ENCODE data around the gene CDH11.

CDH11 gene

DNA sequence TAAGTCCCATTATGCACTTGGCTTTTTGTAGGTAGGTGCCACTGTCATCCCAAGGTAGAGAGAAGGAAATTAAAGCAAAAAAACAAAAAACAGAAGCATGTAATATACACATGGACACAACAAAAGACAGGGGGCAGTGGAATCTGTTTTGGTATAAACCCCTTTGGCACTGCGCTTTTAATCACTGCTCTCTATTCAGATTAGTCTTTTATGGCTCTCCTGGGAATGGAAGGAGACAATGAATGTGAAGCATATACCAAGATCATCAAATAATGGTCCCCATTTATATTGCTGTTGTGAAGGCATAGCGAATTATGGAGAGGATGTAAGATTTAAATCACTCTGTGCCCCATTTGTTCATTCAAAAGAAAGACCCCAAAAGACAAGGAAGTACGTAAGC lies 17.4 kb downstream of the CDH11 start:
- Histone ChIP-seq H3K36me3 (no peaks in the 10 kb centered on the region), H3K4me3 (ENCODE audit: low read depth, low read length) (no peak overlapping the region), H3K27me3 (ENCODE audit: insufficient read depth, low read depth, severe bottlenecking) (no peaks in the 10 kb centered on the region), H3K27ac (no peak overlapping the region), H3K9me3 (ENCODE audit: severe bottlenecking) (no peaks in the 10 kb centered on the region)
- TF ChIP-seq, protein P1, sequence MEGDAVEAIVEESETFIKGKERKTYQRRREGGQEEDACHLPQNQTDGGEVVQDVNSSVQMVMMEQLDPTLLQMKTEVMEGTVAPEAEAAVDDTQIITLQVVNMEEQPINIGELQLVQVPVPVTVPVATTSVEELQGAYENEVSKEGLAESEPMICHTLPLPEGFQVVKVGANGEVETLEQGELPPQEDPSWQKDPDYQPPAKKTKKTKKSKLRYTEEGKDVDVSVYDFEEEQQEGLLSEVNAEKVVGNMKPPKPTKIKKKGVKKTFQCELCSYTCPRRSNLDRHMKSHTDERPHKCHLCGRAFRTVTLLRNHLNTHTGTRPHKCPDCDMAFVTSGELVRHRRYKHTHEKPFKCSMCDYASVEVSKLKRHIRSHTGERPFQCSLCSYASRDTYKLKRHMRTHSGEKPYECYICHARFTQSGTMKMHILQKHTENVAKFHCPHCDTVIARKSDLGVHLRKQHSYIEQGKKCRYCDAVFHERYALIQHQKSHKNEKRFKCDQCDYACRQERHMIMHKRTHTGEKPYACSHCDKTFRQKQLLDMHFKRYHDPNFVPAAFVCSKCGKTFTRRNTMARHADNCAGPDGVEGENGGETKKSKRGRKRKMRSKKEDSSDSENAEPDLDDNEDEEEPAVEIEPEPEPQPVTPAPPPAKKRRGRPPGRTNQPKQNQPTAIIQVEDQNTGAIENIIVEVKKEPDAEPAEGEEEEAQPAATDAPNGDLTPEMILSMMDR (IDR thresholded peaks at IDR 0.05; ENCODE audit: low read depth, low read length), result no peak
- DNase-seq, result no peak

DNA sequence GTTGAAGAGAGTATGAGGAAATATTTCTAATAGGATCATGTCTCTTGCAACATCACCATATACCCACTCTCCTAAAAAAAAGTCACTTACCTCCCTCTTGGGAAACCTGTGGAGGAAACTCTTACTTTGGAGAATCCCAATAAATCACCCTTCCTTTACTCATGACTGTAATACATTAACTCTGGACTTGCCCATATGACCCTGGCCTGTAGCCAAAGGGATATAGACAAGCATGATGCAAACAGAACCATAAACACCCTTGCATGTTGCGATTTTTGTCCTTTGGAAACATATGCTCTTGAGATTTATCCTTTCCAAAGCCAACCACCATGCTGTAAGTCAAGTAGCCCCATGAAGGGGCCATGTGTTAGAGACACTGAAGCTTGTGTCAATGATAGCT lies 19.5 kb downstream of the CDH11 start:
- Histone ChIP-seq H3K27ac (no peak overlapping the region), H3K36me3 (no peaks in the 10 kb centered on the region), H3K27me3 (ENCODE audit: insufficient read depth, low read depth, severe bottlenecking) (no peaks in the 10 kb centered on the region), H3K9me3 (ENCODE audit: severe bottlenecking) (no peaks in the 10 kb centered on the region), H3K4me3 (ENCODE audit: low read depth, low read length) (no peak overlapping the region)
- TF ChIP-seq, protein P1 (IDR thresholded peaks at IDR 0.05; ENCODE audit: low read depth, low read length), result no peak
- DNase-seq, result no peak

DNA sequence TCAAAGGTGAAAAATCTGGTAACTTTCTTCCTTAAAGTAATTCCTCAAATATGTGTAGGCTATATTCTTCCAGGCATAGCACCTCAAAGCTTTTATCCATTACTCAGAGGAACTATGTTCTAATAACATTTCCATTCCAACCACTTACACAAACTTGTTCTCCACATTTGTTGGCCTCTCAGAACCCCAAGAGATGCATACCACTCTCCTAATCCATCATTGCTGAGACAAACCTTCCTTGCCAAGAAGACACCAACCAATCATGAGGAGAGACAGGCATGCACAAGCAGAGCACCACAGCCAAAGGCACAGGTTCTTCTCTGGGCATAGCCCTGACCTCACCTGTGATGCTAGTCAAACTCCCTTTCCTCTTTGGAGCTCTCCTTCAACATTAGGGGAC lies 20.9 kb downstream of the CDH11 start:
- no peak for DNase-seq
- Histone ChIP-seq H3K27ac (no peak overlapping the region), H3K4me3 (ENCODE audit: low read depth, low read length) (no peak overlapping the region), H3K36me3 (no peaks in the 10 kb centered on the region), H3K27me3 (ENCODE audit: insufficient read depth, low read depth, severe bottlenecking) (no peaks in the 10 kb centered on the region), H3K9me3 (ENCODE audit: severe bottlenecking) (no peaks in the 10 kb centered on the region)
- TF ChIP-seq, protein P1 (IDR thresholded peaks at IDR 0.05; ENCODE audit: low read depth, low read length), result no peak

DNA sequence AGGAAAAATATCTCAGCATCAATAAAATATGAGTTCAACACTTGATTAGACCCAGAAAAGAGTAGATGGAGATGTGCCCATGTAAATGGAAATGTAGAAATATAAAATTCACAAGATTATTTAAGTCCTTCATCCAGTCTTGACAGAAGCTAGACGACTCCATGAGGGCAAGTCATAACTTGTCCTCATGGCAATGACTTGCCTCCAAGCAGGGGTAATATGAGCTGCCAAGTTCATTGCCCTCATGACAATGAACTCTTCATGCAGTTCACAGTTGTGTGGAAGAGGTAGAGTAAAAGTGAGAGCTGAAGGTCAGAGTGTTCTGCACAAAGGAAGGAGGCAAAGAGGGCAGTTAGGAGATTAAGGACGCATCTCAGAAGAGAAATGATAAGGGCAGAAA lies 22.3 kb downstream of the CDH11 start:
- Histone ChIP-seq H3K9me3 (ENCODE audit: severe bottlenecking) (no peaks in the 10 kb centered on the region), H3K27me3 (ENCODE audit: insufficient read depth, low read depth, severe bottlenecking) (no peaks in the 10 kb centered on the region), H3K36me3 (no peaks in the 10 kb centered on the region), H3K4me3 (ENCODE audit: low read depth, low read length) (no peak overlapping the region), H3K27ac (no peak overlapping the region)
- no peak for DNase-seq
- TF ChIP-seq, protein P1 (IDR thresholded peaks at IDR 0.05; ENCODE audit: low read depth, low read length), result no peak

DNA sequence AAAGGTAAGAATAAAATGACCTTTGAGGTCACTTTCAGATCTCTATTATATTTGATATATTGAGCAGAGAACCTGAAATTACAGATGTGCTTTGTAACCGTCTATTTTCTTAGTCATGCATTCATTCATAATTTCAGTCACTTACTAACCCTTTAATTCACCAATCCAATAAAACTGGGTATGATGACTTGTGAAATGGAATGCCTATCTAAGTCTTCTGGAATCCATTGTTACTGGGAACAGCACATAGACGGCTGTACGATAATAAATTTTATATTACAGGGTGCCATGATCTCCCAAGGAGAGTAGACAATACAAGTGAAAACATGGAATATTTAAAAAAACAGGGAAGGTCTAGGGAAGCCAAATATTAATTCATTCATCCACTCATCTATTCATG lies 22.9 kb downstream of the CDH11 start:
- Histone ChIP-seq H3K27ac (no peak overlapping the region), H3K4me3 (ENCODE audit: low read depth, low read length) (no peak overlapping the region), H3K27me3 (ENCODE audit: insufficient read depth, low read depth, severe bottlenecking) (no peaks in the 10 kb centered on the region), H3K9me3 (ENCODE audit: severe bottlenecking) (no peaks in the 10 kb centered on the region), H3K36me3 (no peaks in the 10 kb centered on the region)
- no peak for DNase-seq
- TF ChIP-seq, protein P1 (IDR thresholded peaks at IDR 0.05; ENCODE audit: low read depth, low read length), result no peak

DNA sequence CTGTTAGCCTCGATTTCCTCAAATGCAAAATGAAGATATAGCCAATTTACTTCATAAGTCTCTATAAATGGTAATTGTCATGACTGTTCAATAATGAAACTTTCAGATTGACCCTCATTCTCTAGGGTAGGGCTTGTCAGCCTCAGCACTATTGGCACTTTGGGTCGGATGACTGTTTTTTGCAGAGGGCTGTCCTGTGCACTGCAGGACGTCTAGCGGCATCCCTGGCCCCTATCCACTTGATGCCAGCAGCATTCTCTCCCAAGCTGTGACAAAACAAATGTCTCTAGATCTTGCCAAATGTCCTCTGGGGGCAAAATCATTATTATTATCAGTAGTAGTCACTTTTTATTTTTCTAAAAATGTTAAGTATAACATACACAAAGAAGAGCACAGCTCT lies 24.6 kb downstream of the CDH11 start:
- DNase-seq, result no peak
- Histone ChIP-seq H3K9me3 (ENCODE audit: severe bottlenecking) (no peaks in the 10 kb centered on the region), H3K27ac (no peak overlapping the region), H3K36me3 (no peaks in the 10 kb centered on the region), H3K4me3 (ENCODE audit: low read depth, low read length) (no peak overlapping the region), H3K27me3 (ENCODE audit: insufficient read depth, low read depth, severe bottlenecking) (no peaks in the 10 kb centered on the region)
- TF ChIP-seq, protein P1 (IDR thresholded peaks at IDR 0.05; ENCODE audit: low read depth, low read length), result no peak

All from WERI-Rb-1 (cell line).